ENCODE measurements around the gene KRT17. TPM values are rescaled to one million over a fixed set of nuclear protein-coding genes. Genes with fewer than 3 reads are reported as not detected.

KRT17 gene
- total RNA-seq, 2 donors from 2014 or later = 4.4 to 5.9 TPM

DNA sequence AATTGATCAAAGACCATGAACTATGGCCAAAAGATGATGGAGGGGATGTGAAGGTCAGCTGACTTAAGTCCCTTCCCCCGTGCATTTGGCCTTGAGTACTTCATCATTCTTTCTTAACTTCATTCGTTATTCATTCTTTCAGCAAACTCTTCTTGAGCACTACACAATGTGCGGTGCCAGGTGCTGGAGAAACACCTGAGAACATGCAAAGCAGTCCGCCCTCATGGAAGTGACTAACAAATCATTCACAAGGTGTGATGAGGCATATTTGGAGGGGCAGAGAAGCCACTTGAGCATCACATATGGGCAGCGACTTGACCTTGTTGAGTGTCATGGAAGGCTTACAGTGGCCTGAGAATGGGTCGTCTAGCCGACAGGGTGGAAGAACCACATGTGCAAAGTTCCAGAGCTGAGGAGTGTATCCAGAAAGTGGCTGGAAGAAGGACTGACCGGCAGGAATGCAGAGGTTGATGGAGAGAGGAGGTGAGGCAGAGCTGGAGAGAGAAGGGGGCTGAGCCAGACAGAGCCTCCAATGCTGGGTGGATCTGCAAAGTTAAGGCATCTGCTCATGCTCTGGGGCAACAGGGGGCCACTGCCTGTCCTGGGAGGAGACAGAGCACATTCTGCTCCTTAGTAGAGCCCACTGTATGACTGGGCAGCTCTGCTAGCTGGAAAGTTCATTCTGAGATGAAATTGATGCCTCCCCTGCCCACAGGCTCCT lies 39.2 kb upstream of the KRT17 start:
- intact Hi-C loops (cut with DNase I) = loop anchor here (5.0 kb wide), 1 partner anchor 116 kb away; no protein-coding TSS in a partner anchor
- no peaks in the 10 kb centered on the region for H3K9me3 ChIP-seq
- no peaks in the 10 kb centered on the region for H3K27me3 ChIP-seq
- peaks cover 21% of the 10 kb centered on the region for H3K4me1 ChIP-seq
- no peak overlapping the region for H3K27ac ChIP-seq
- DNase-seq = no peak
- WGBS, 2 donors = 52 to 57% methylated on average over 8 of the region's 8 CpGs
- no peak for ATAC-seq
- H3K36me3 ChIP-seq (replicated peaks in 1 of 2; ENCODE audit: insufficient read depth in 1 of 2, low read depth in 2 of 2) = no peaks in the 10 kb centered on the region
- H3K4me3 ChIP-seq = no peak overlapping the region
- no peak for TF ChIP-seq POLR2A (IDR thresholded peaks at IDR 0.05)
- TF ChIP-seq, protein P1, sequence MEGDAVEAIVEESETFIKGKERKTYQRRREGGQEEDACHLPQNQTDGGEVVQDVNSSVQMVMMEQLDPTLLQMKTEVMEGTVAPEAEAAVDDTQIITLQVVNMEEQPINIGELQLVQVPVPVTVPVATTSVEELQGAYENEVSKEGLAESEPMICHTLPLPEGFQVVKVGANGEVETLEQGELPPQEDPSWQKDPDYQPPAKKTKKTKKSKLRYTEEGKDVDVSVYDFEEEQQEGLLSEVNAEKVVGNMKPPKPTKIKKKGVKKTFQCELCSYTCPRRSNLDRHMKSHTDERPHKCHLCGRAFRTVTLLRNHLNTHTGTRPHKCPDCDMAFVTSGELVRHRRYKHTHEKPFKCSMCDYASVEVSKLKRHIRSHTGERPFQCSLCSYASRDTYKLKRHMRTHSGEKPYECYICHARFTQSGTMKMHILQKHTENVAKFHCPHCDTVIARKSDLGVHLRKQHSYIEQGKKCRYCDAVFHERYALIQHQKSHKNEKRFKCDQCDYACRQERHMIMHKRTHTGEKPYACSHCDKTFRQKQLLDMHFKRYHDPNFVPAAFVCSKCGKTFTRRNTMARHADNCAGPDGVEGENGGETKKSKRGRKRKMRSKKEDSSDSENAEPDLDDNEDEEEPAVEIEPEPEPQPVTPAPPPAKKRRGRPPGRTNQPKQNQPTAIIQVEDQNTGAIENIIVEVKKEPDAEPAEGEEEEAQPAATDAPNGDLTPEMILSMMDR (IDR thresholded peaks at IDR 0.05) = no peak

DNA sequence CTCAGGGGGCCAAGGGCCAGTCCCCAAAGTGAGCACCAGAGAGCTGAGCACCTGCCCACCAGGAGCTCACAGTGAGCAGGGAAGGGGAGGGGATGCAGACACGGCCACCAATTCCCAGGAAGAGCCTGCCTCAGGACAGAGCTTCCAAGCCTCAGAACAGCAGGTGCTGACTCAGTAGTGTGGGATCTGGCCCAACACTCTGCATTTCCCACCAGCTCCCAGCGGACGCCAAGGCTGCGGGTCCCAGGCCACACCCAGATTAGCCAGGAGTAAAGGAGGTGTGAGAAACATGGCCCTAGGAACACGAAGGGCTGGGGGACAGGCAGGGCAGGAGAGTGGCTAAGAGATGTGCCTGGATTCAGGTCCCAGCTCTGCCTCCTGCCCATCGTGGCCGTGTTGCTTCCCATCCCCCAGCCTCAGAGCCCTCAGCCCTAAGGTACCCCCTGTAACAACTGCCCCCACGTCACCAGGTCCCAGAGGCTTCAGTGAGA lies 35.9 kb upstream of the KRT17 start:
- TF ChIP-seq, protein P1 (IDR thresholded peaks at IDR 0.05) = no peak
- TF ChIP-seq POLR2A (IDR thresholded peaks at IDR 0.05) = no peak
- DNase-seq = no peak
- no peak for ATAC-seq
- Histone ChIP-seq H3K4me3 (no peak overlapping the region), H3K27ac (no peak overlapping the region), H3K9me3 (no peaks in the 10 kb centered on the region), H3K4me1 (peaks cover 11% of the 10 kb centered on the region), H3K36me3 (replicated peaks in 1 of 2; ENCODE audit: insufficient read depth in 1 of 2, low read depth in 2 of 2) (no peaks in the 10 kb centered on the region), H3K27me3 (no peaks in the 10 kb centered on the region)
- 65 to 69% methylated on average over 8 of the region's 8 CpGs for WGBS, 2 donors
- intact Hi-C loops (cut with DNase I) = loop anchor here (5.0 kb wide), 1 partner anchor 113 kb away; no protein-coding TSS in a partner anchor

DNA sequence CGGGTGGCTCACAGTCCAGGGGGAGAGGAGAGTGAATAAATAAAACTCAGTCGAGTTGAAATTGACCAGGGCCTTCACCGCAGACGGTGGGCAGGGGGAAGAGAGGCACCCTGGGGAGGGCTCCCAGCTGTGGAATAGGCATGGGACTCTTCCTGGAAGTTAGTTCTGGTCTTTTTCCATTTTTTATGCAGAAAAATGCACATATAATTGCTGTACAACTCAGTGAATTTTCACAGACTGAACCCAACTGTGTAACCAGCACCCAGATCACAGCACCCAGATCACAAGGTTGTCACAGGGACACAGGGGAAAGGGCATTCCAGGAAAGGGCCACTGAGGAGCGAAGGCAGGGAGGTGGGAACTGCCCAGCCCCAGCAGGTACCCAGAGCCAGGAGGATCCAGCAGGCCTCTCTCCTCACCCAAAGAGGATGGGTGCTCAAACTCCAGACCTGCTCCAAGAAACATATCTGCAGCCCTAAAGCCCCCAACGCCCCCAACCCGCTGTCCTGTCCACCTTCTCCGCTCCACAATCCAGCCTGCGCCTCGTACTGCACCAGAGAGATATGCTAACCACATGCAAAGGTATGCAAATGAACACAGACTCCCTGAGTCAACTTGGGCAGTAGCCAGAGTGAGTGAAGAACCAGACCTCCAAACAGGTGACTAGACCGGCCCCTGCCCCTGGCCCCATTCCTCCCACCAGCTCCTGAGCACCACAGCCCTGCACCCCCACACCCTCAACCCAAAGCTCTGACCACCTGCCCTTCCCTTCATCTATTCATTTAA lies 35.2 kb upstream of the KRT17 start:
- DNase-seq = no peak
- H3K4me1 ChIP-seq = peaks cover 13% of the 10 kb centered on the region
- H3K27me3 ChIP-seq = no peaks in the 10 kb centered on the region
- H3K27ac ChIP-seq = no peak overlapping the region
- H3K36me3 ChIP-seq (replicated peaks in 1 of 2; ENCODE audit: insufficient read depth in 1 of 2, low read depth in 2 of 2) = no peaks in the 10 kb centered on the region
- no peak for TF ChIP-seq POLR2A (IDR thresholded peaks at IDR 0.05)
- TF ChIP-seq, protein P1 (IDR thresholded peaks at IDR 0.05) = no peak
- intact Hi-C loops (cut with DNase I) = loop anchor here (5.0 kb wide), 2 partner anchors 112 to 747 kb away; no protein-coding TSS in a partner anchor
- no peaks in the 10 kb centered on the region for H3K9me3 ChIP-seq
- ATAC-seq = no peak
- no peak overlapping the region for H3K4me3 ChIP-seq
- WGBS, 2 donors = 75 to 83% methylated on average over 10 to 11 of the region's 11 CpGs

DNA sequence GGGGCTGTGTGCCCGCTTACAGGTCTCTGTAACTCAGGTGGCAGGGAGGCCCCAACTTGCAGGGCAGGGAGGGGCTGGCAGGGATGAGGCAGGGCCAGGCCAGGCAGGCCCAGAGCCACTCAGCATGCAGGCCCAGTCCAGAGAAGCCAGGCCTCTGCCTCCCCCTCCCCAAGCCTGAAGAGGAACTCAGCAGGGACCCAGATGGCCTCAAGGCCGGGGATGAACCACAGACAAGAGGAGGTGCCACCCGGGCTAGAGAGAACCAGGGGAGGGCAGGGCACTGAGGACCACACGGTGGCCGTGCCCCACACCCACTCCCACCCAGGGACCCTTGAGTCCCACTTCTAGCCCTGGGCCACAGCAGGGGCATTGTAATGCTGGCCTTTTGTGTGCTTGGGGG lies 34.5 kb upstream of the KRT17 start:
- H3K4me1 ChIP-seq = peaks cover 16% of the 10 kb centered on the region
- no peak for ATAC-seq
- 85% methylated on average over 5 of the region's 5 CpGs; no CpG with 5 or more reads in 1 of the 2 donors for WGBS, 2 donors
- H3K36me3 ChIP-seq (replicated peaks in 1 of 2; ENCODE audit: insufficient read depth in 1 of 2, low read depth in 2 of 2) = no peaks in the 10 kb centered on the region
- H3K27me3 ChIP-seq = no peaks in the 10 kb centered on the region
- no peak overlapping the region for H3K4me3 ChIP-seq
- H3K9me3 ChIP-seq = no peaks in the 10 kb centered on the region
- DNase-seq = no peak
- no peak for TF ChIP-seq POLR2A (IDR thresholded peaks at IDR 0.05)
- TF ChIP-seq, protein P1 (IDR thresholded peaks at IDR 0.05) = no peak
- no peak overlapping the region for H3K27ac ChIP-seq
- intact Hi-C loops (cut with DNase I) = loop anchor here (5.0 kb wide), 1 partner anchor 747 kb away; no protein-coding TSS in a partner anchor
